ENCODE results near the gene PSMF1. TPM values are rescaled to one million over a fixed set of nuclear protein-coding genes. Genes with fewer than 3 reads are reported as not detected.
A peak's percentile ranks its signal among the peaks of the same experiment; 100 is the strongest.
"Not testable (repeated sequence)": the region's sequence is repeated elsewhere in the genome, so short reads cannot be mapped to it uniquely, and the experiment has no call there.

PSMF1 gene
- total RNA-seq, 1 donor from 2014 or later, result 142 TPM

- TF ChIP-seq CTCF (conservative IDR thresholded peaks at IDR 0.05), result no peak
- no peak for DNase-seq (ENCODE audit: extremely low spot score, unreplicated experiment)
- Mint-ChIP-seq H3K4me1 (ENCODE audit: unreplicated experiment) (peaks cover 6% of the 10 kb centered on the region), H3K36me3 (peaks cover 48% of the 10 kb centered on the region), H3K9me3 (no peaks in the 10 kb centered on the region), H3K27ac (no peak overlapping the region), H3K4me3 (peak overlapping the region; percentile 39), H3K27me3 (no peaks in the 10 kb centered on the region)
These were observed 26.2 kb downstream of the PSMF1 start for GRCh38 chr20:1144401-1145172.

GRCh38 chr20:1146957-1147356 lies 28.6 kb downstream of the PSMF1 start:
- Mint-ChIP-seq H3K4me1 (ENCODE audit: unreplicated experiment) (peaks cover 6% of the 10 kb centered on the region), H3K4me3 (no peak overlapping the region), H3K27ac (no peak overlapping the region), H3K27me3 (no peaks in the 10 kb centered on the region), H3K36me3 (peaks cover 40% of the 10 kb centered on the region), H3K9me3 (no peaks in the 10 kb centered on the region)
- no peak for DNase-seq (ENCODE audit: extremely low spot score, unreplicated experiment)
- no peak for TF ChIP-seq CTCF (conservative IDR thresholded peaks at IDR 0.05)

GRCh38 chr20:1149812-1150211 lies 31.4 kb downstream of the PSMF1 start:
- H3K27me3 Mint-ChIP-seq; H3K4me3 Mint-ChIP-seq; H3K9me3 Mint-ChIP-seq; H3K4me1 Mint-ChIP-seq (ENCODE audit: unreplicated experiment); H3K27ac Mint-ChIP-seq; DNase-seq (ENCODE audit: extremely low spot score, unreplicated experiment): not testable (repeated sequence)
- peaks cover 45% of the 10 kb centered on the region for H3K36me3 Mint-ChIP-seq

- no peak overlapping the region for H3K27ac Mint-ChIP-seq
- H3K27me3 Mint-ChIP-seq, result no peaks in the 10 kb centered on the region
These were observed 31.8 kb downstream of the PSMF1 start for GRCh38 chr20:1150218-1150617.

GRCh38 chr20:1150968-1151367 lies 32.6 kb downstream of the PSMF1 start:
- H3K27ac Mint-ChIP-seq, result no peak overlapping the region
- peaks cover 6% of the 10 kb centered on the region for H3K4me1 Mint-ChIP-seq (ENCODE audit: unreplicated experiment)
- no peak overlapping the region for H3K4me3 Mint-ChIP-seq
- no peaks in the 10 kb centered on the region for H3K27me3 Mint-ChIP-seq
- TF ChIP-seq CTCF (conservative IDR thresholded peaks at IDR 0.05), result no peak
- H3K9me3 Mint-ChIP-seq, result no peaks in the 10 kb centered on the region
- H3K36me3 Mint-ChIP-seq, result peaks cover 48% of the 10 kb centered on the region
- DNase-seq (ENCODE audit: extremely low spot score, unreplicated experiment), result no peak

More at GRCh38 chr20:1150218-1150617, 31.8 kb downstream of the PSMF1 start:
- Mint-ChIP-seq H3K4me1 (ENCODE audit: unreplicated experiment) (peaks cover 6% of the 10 kb centered on the region), H3K4me3 (no peak overlapping the region), H3K36me3 (peaks cover 48% of the 10 kb centered on the region), H3K9me3 (no peaks in the 10 kb centered on the region)
- TF ChIP-seq CTCF (conservative IDR thresholded peaks at IDR 0.05), result no peak
- DNase-seq (ENCODE audit: extremely low spot score, unreplicated experiment), result no peak

- Mint-ChIP-seq H3K9me3 (no peaks in the 10 kb centered on the region), H3K36me3 (peaks cover 48% of the 10 kb centered on the region), H3K27ac (no peak overlapping the region), H3K4me3 (no peak overlapping the region), H3K4me1 (ENCODE audit: unreplicated experiment) (peaks cover 6% of the 10 kb centered on the region), H3K27me3 (no peaks in the 10 kb centered on the region)
- no peak for TF ChIP-seq CTCF (conservative IDR thresholded peaks at IDR 0.05)
- no peak for DNase-seq (ENCODE audit: extremely low spot score, unreplicated experiment)
These were observed 35.8 kb downstream of the PSMF1 start for GRCh38 chr20:1154226-1154625.
